ENCODE measurements around the gene NDUFAF5. TPM values are rescaled to one million over a fixed set of nuclear protein-coding genes. Genes with fewer than 3 reads are reported as not detected.

The NDUFAF5 gene
- total and polyA plus RNA-seq, 2 of the 8 experiments (the other 6 are each of a cell fraction or from before 2014, with no cell fraction given): 11.8 to 32.3 TPM

GRCh38 chr20:13800728-13801134 is 15.9 kb downstream of the NDUFAF5 start:
- H3K18ac ChIP-seq (ENCODE audit: extremely low read depth, low read length): no peak overlapping the region
- no peak overlapping the region for H3K4ac ChIP-seq (replicated peaks; ENCODE audit: insufficient read length, low read depth, low read length)
- no peak overlapping the region for H2AK5ac ChIP-seq (ENCODE audit: low read depth, low read length)
- H3K79me2 ChIP-seq (ENCODE audit: control insufficient read depth in 1 of 2, insufficient read depth in 2 of 2, low read length in 2 of 2): no peaks in the 10 kb centered on the region
- H2BK120ac ChIP-seq (replicated peaks; ENCODE audit: low read depth, low read length): no peak overlapping the region
- H4K91ac ChIP-seq (replicated peaks; ENCODE audit: insufficient read length, low read length): no peak overlapping the region
- FAIRE-seq (no peak), DNase-seq (ENCODE audit: low read depth in 1 of 2, low spot score in 2 of 2) (no peak)
- H3K27ac ChIP-seq (ENCODE audit: low read depth, low read length): no peak overlapping the region
- H3K4me1 ChIP-seq (replicated peaks in 1 of 4; ENCODE audit: control insufficient read depth in 3 of 4, insufficient read depth in 4 of 4, low read length in 3 of 4): no peaks in the 10 kb centered on the region
- no peak overlapping the region for H2BK5ac ChIP-seq (ENCODE audit: low read depth, low read length)
- no peak overlapping the region for H2AFZ ChIP-seq (ENCODE audit: low read length)
- H3K9ac ChIP-seq (replicated peaks in 1 of 4; ENCODE audit: extremely low read depth in 1 of 4, low read depth in 3 of 4, low read length in 3 of 4): no peak overlapping the region
- no peak overlapping the region for H3K23ac ChIP-seq (ENCODE audit: insufficient read length)
- H3K4me2 ChIP-seq (ENCODE audit: insufficient read depth in 1 of 2, low read depth in 2 of 2, low read length in 2 of 2): no peak overlapping the region
- no peak overlapping the region for H4K5ac ChIP-seq (ENCODE audit: insufficient read length, low read depth, low read length)
- no peak overlapping the region for H2BK15ac ChIP-seq (ENCODE audit: low read length)
- 0 out of 2 replicates have a peak, but pooled peaks cover 2% of the 10 kb centered on the region for H3K79me1 ChIP-seq (ENCODE audit: low read depth, low read length)
- H3K23me2 ChIP-seq (ENCODE audit: low read depth, low read length): peaks cover 2% of the 10 kb centered on the region; the same call in 1 of the 2 replicates
- H3K4me3 ChIP-seq (ENCODE audit: extremely low read depth in 1 of 4, insufficient read depth in 2 of 4, low read depth in 3 of 4, low read length in 4 of 4): no peak overlapping the region
- H3K27me3 ChIP-seq (replicated peaks in 1 of 4; ENCODE audit: control insufficient read depth in 3 of 4, extremely low read depth in 1 of 4, insufficient read depth in 3 of 4, low read length in 3 of 4): no peaks in the 10 kb centered on the region
- ChIA-PET POLR2A (ENCODE audit: partially characterized antibody) (interaction anchor here (0.9 to 2.4 kb wide), 4 partner anchors 9 to 25 kb away, joined by 3 to 12 read pairs (median 5); partner anchors contain the start of genes ESF1 and NDUFAF5), CTCF (ENCODE audit: partially characterized antibody) (interaction anchor here (1.0 kb wide), 1 partner anchor 12 kb away, joined by 4 read pairs; no protein-coding TSS in a partner anchor)
- peaks cover 0 to 5% of the 10 kb centered on the region in 2 experiments for H4K20me1 ChIP-seq (replicated peaks in 1 of 2; ENCODE audit: control insufficient read depth in 1 of 2, insufficient read depth in 2 of 2, low read length in 2 of 2)
- H3K14ac ChIP-seq (ENCODE audit: insufficient read length): no peak overlapping the region
- H2BK12ac ChIP-seq (ENCODE audit: low read depth, low read length): no peak overlapping the region
- no peak overlapping the region for H2BK20ac ChIP-seq (ENCODE audit: low read length)
- H3K56ac ChIP-seq (replicated peaks; ENCODE audit: insufficient read length, low read depth, low read length): no peak overlapping the region
- H4K8ac ChIP-seq (ENCODE audit: extremely low read depth, insufficient read depth, low read length): no peak overlapping the region
- no peaks in the 10 kb centered on the region for H3K9me3 ChIP-seq (ENCODE audit: insufficient read depth in 2 of 2, low read depth in 1 of 2, low read length in 1 of 2)
- peaks cover 16 to 67% (median 41%) of the 10 kb centered on the region in 4 experiments for H3K36me3 ChIP-seq (ENCODE audit: control insufficient read depth in 2 of 4, insufficient read depth in 4 of 4, low read length in 3 of 4)
- TF ChIP-seq JUND (IDR thresholded peaks at IDR 0.05; ENCODE audit: low read length) (no peak), CHD1 (IDR thresholded peaks at IDR 0.05; ENCODE audit: low read depth, low read length) (no peak)
- 88% methylated on average over 7 of the region's 7 CpGs; no CpG with 5 or more reads in 1 of the 2 experiments for WGBS, 2 experiments (ENCODE audit: extremely low coverage in 1 of 2, insufficient coverage in 1 of 2, insufficient read length in 1 of 2, insufficient replicate concordance in 2 of 2, low coverage in 1 of 2, low lambda C conversion rate in 2 of 2, missing lambda C conversion rate in 1 of 2)
